ENCODE measurements around the gene MKI67.
A peak's percentile ranks its signal among the peaks of the same experiment; 100 is the strongest.

The MKI67 gene

GRCh38 chr10:128062331-128062880 lies 63.8 kb downstream of the MKI67 start:
- Histone ChIP-seq H3K27ac (peak overlapping the region; percentile 40 to 46), H3K27me3 (no peaks in the 10 kb centered on the region), H3K4me1 (peaks cover 0 to 68% (median 49%) of the 10 kb centered on the region in 4 donors), H3K4me3 (no peak overlapping the region), H3K36me3 (peaks cover 0 to 20% (median 7%) of the 10 kb centered on the region in 3 donors), H3K9me3 (no peaks in the 10 kb centered on the region)
- intact Hi-C loops (cut with DNase I; ENCODE audit: low total_unique reads) = no loop called here
- DNase-seq = peak in 1 of 2 donors; percentile 61
- TF ChIP-seq CTCF (IDR thresholded peaks at IDR 0.05) = no peak

- peaks cover 0 to 76% (median 54%) of the 10 kb centered on the region in 4 donors for H3K4me1 ChIP-seq
- intact Hi-C loops (cut with DNase I; ENCODE audit: low total_unique reads) = no loop called here
- DNase-seq = peak in 1 of 2 donors; percentile 41
These were observed 64.6 kb downstream of the MKI67 start for GRCh38 chr10:128061306-128062300.

GRCh38 chr10:128060341-128061250 lies 65.6 kb downstream of the MKI67 start:
- intact Hi-C loops (cut with DNase I; ENCODE audit: low total_unique reads) = no loop called here
- Histone ChIP-seq H3K36me3 (peaks cover 0 to 6% (median 0%) of the 10 kb centered on the region in 3 donors), H3K9me3 (no peaks in the 10 kb centered on the region), H3K27ac (peak overlapping the region in 1 of 2 donors; percentile 13), H3K27me3 (no peaks in the 10 kb centered on the region), H3K4me1 (peaks cover 0 to 82% (median 59%) of the 10 kb centered on the region in 4 donors), H3K4me3 (no peak overlapping the region)
- TF ChIP-seq CTCF (IDR thresholded peaks at IDR 0.05) = no peak
- DNase-seq = peak in 1 of 2 donors; percentile 53

More at GRCh38 chr10:128061306-128062300, 64.6 kb downstream of the MKI67 start:
- Histone ChIP-seq H3K4me3 (no peak overlapping the region), H3K9me3 (no peaks in the 10 kb centered on the region), H3K36me3 (peaks cover 0 to 12% (median 0%) of the 10 kb centered on the region in 3 donors), H3K27ac (peak overlapping the region; percentile 40 to 46), H3K27me3 (no peaks in the 10 kb centered on the region)
- no peak for TF ChIP-seq CTCF (IDR thresholded peaks at IDR 0.05)

- H3K4me3 ChIP-seq = no peak overlapping the region
- intact Hi-C loops (cut with DNase I; ENCODE audit: low total_unique reads) = no loop called here
- DNase-seq = no peak
- no peaks in the 10 kb centered on the region for H3K9me3 ChIP-seq
- no peaks in the 10 kb centered on the region for H3K27me3 ChIP-seq
- peaks cover 0 to 77% (median 58%) of the 10 kb centered on the region in 4 donors for H3K4me1 ChIP-seq
- TF ChIP-seq CTCF (IDR thresholded peaks at IDR 0.05) = no peak
- H3K27ac ChIP-seq = no peak overlapping the region
- H3K36me3 ChIP-seq = peaks cover 0 to 12% (median 4%) of the 10 kb centered on the region in 3 donors
These were observed 66.3 kb downstream of the MKI67 start for GRCh38 chr10:128059982-128060293.
